HG03439 (cell line): ENCODE measurements around the gene ANXA9.
A peak's percentile ranks its signal among the peaks of the same experiment; 100 is the strongest.

Experiments
- ATAC-seq: cut with Tn5 transposase; IDR thresholded peaks from one replicate; pipeline ENCODE4 v1.9.1; 2021; ENCODE audit warnings: mild to moderate bottlenecking, moderate library complexity; ENCODE audit not compliant: unreplicated experiment

The ANXA9 gene

DNA sequence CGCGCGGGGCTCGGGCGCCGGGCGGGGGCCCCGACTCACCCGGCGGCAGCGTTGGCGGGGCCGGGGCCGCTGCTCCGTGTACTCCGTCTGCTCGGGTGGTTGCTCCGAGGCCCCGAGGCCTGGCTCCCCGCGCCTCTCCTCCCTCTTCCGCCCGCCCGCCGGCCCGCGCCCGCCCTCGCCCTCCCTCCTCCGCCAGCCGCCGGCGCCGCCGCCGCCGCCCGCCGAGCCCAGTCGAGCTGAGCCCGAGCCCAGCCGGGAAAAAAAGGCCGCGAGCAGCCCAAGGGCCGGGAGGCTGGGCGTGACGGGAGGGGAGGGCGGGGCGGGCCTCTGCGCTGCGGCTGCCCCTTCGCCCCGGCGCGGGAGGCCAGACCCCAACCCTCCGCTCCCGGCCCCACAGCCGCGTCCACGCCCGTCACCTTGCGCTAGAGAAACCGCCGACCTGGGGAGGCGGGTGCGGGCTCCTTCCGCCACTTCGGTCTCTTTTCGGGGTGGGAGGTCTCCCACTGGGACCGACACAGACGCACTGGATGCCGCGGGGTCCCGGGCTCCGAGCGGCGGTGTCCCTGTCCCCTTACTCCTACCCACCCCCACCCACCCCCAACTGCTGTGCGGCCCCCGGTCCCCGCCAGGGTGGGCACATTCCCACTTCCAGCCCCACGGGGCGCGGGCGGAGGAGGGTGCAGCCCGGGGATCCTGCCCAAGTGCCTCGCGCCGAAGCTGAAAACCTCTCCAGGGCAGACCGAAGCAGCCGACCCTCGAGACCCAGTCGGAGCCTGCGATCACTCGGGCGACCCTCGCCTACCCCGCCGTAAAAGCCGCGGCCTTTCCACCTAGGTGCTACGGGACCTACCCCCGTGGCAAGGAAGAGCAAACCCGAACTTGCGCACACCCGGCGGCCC, 7.3 kb upstream of the ANXA9 start, which contains the start of gene CERS2:
Gene CERS2, minus strand, starts transcription at position 256 of the 899 bp plus-strand sequence. CDS start 5,745 bp downstream, outside the sequence.
- ATAC-seq: peak; percentile 52

GRCh38 chr1:150976401-150976821, 5.7 kb upstream of the ANXA9 start:
- no peak for ATAC-seq

- ATAC-seq: no peak
Measured at GRCh38 chr1:150976879-150977694, 5.0 kb upstream of the ANXA9 start.

GRCh38 chr1:150979092-150980056, 2.7 kb upstream of the ANXA9 start:
- no peak for ATAC-seq

DNA sequence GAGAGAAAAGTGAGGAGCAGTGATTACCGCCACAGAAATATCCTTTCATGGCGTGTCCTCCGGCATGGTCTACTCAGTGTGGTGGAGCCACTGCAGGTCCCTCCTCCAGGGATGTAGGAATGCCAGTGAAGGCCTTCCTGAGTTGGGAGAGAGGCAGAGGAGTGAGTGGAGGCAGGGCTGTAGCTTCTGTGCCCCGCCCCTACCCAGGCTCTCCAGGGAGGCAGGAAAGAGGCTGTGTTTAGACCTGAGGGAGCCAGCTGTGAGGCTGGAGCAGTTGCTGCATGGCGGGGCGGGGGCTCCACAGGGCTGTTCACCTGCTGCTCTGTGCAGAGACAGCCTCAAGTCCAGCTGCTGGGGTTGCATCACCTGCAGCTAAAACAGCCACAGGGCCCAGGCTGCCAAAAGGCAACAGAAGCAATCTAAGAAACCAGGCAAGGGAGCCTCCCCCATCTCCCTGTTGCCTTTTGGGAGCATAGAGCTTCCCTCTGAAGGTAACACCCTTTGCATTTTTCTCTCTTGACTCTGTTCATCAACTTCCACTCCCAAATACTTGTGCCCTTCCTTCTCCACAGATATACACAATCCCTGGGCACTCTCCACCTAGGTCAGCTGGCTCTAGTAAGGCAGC, 801 bp upstream of the ANXA9 start:
- no peak for ATAC-seq

DNA sequence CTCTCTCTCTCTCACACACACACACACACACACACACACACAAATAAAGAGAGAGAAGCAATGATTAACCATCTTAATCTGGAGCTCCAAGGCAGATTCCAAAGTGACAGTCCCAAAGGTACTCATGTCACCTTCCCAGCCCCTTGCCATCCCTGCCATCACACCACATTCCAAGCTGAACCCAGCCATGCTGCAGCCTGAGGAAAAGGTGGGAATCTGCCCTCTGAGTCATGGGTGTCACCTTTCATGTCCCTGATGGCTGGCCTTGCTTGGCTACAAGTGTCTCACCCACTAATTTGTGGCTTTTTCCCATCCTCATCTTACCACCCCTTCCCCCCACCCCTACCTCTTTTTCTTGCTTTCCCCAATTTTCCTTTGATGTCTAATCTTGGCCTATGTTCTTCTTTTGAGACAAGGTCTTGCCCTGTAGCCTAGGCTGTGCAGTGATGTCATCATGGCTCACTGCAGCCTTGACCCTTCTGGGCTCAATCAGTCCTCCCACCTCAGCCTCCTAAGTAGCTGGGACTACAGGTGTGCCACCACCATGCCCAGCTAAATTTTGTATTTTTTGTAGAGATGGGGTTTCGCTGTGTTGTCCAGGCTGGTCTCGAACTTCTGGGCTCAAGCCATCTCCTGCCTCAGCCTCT, 3.2 kb downstream of the ANXA9 start:
- ATAC-seq: no peak

GRCh38 chr1:150987924-150988323, 5.8 kb downstream of the ANXA9 start:
- no peak for ATAC-seq

- no peak for ATAC-seq
Measured at GRCh38 chr1:150992626-150993025, 10.5 kb downstream of the ANXA9 start.

- no peak for ATAC-seq
Measured at GRCh38 chr1:150994248-150994647, 12.2 kb downstream of the ANXA9 start.

DNA sequence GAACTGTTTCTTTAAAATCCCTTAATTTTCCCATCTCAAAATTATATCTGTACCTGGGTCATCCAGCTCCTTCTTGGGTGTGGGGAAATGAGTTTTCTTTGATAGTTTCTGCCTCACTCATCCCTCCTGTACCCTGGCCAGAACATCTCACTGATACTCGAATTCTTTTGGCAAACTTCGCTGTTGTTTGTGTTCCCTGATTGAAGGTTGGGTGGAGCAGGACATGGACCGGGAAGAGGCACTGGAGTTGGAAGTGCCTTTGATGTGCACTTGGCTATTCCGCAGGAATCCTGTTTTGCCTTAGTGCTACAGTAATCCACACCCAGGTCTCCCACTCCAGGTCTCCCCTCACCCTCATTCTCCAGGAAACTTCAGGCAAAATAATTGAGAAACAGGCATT, 13.4 kb downstream of the ANXA9 start:
- no peak for ATAC-seq

DNA sequence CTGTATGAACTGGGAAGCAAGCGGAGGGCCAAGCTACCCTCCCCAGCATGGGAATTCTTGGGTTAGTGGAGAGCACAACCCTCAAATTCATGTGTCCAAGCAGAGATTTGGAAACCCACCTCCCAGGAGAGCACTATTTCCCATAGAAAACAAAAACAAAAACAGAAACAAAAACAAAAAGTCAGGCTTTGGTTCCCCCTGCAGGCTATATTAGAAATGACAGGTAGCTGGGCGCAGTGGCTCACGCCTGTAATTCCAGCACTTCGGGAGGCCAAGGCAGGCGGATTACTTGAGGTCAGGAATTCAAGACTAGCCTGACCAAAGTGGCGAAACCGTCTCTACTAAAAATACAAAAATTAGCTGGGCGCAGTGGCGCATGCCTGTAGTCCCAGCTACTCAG, 13.8 kb downstream of the ANXA9 start:
- ATAC-seq: no peak

DNA sequence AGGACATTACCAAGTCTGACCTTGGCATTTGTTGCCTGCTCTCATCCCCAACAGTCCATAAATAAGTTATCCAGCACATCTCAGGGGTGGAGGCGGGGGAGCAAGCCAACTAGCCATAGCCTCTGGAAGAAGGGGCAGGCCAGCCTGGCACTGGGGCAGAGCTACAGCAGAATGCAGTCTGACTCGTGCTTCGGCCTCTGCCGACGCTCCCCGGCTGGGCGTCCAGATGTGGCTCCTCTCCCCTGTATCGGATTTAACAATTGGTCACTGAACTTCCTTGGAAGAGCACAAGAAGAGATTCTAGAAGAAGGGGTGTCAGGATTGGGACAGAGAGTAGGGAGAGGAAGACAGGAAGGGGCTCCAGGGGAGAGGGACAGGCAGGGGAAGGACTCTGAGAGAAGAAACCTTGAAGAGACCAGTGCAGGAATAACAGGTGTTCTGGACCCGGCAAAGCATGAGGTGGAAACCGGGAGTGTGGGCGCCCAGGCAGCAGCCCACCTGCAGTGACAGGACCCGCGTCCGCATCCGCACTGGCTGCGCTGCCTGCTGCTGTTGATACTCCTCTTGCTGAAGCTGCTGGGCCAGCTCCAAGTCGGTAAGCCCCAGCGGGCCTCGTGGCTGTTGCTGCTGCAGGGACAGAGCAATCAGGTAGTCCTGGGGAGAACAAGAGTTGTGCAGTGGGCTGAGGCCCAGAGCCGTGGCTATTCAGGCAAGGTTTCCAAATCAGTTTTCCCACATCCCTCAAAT, 15.2 kb downstream of the ANXA9 start:
- ATAC-seq: no peak

GRCh38 chr1:150997949-150998348, 15.9 kb downstream of the ANXA9 start:
- no peak for ATAC-seq

- no peak for ATAC-seq
Measured at GRCh38 chr1:150999051-150999674, 17.1 kb downstream of the ANXA9 start.

- ATAC-seq: no peak
Measured at GRCh38 chr1:150999926-151000325, 17.8 kb downstream of the ANXA9 start.

DNA sequence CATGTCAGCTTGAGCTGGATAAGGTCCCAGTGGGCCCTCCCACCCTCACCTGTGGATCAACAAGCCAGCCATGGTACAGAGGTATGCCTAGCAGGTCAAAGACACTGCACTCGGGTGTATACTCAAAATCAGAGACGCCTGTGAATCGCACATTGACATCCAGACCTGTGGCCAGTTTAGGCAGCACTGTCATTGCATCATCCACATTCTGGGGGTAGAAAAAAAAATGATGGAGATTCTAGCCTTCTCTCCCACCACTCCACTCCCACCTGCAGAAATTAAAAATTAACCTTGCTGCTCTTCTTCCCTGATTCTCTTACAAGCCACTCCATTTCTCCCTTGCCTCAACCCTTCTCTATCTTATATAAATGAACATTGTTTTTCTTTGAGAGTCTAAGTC, 18.3 kb downstream of the ANXA9 start:
- ATAC-seq: no peak

DNA sequence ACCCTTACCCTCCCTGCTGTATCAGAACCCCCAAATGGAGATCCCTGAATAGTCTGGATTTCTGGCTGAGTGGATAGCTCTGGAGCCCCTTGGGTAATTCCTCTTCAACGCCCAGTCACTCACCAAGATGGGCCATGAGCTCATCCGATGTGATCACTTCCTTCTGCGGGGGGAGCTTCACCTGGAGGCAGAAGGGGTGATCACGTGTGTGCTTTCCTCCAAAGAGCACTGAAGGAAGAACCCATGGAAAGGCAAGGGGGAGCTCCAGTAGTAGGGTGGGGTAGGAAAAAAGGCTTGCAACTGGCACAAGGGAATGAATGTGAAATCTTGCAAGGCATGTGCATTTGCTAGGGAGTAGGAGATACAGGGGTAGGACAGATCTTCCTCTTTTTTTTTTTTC, 19.5 kb downstream of the ANXA9 start:
- no peak for ATAC-seq

DNA sequence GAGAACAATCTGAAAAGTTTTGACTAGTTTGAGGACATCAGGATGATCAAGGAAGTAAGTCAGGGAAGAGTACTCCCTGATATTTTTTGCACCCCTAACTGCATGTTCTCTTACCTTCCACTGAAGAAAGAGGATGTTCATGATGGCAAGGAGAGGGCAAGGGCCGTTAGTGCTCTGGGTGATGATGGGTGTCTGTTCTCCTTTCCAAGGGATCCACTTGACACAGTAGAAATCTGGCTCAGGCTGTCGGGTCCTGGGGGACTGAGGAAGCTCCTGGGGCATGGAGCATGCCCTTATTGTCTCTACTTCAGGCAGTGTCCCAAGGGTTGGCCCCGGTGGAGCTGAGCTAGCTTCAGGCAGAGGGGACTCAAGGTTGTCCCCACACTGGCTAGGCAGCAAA, 20.0 kb downstream of the ANXA9 start:
- ATAC-seq: no peak

DNA sequence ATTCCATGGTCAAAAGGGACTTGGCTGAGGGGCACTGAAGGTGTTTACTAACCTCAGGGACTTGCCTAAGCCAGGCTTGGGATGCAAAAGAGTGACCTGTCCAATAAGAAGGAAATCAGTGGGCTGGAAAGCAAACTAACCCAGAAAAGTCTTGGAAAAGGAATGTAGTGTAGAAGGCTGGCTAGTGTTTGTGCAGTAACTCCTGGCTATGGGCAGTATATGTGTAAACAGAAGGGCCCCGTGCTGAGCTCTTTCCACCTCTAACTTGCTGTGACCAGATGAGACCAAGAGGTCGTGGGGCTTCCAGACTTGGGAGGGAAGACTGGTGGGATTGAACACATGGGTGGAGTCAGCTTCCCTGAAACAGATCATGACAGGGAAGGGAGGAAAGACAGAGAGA, 20.5 kb downstream of the ANXA9 start:
- ATAC-seq: no peak
